OCI-LY7 (cell line): Measurements from ENCODE around the gene TMEM184A. TPM values are rescaled to one million over a fixed set of nuclear protein-coding genes. Genes with fewer than 3 reads are reported as not detected.

ENCODE experiments used
- BruUV-seq: library from RNA; stranded (reverse); fragments of 400-500 nt; replicated peaks from 2 replicates; lab custom pipeline; 2021; lab: Mats Ljungman, UMichigan
- CTCF ChIA-PET: fragments of 300-600 bp; sonication (Branson Sonifier 250); formaldehyde crosslinking; loops from one replicate; lab custom pipeline; 2022; ENCODE audit warnings: antibody characterized with exemption; ENCODE audit not compliant: unreplicated experiment; lab: Charles Lee
- POLR2A ChIA-PET: fragments of 300-600 bp; sonication (Branson Sonifier 250); formaldehyde crosslinking; loops from one replicate; lab custom pipeline; 2022; ENCODE audit warnings: antibody characterized with exemption; lab: Charles Lee
- DNase-seq: peaks from one replicate; pipeline ENCODE4 v3.0.0-alpha.2; 2015; ENCODE audit warnings: low spot score
- H2AFZ ChIP-seq: fragments of 200-600 bp; sonication (generic), shearing (Covaris generic); 2 replicates; pipeline ENCODE4 v1.6.1; 2014; ENCODE audit warnings: mild to moderate bottlenecking, antibody characterized with exemption, low read length, moderate library complexity
- H3K27ac ChIP-seq: fragments of 200-600 bp; sonication (generic); 2 replicates; pipeline ENCODE4 v1.5.1; 2014; ENCODE audit warnings: mixed run types, low read depth, mild to moderate bottlenecking, moderate library complexity, low read length, inconsistent platforms; ENCODE audit not compliant: poor library complexity, severe bottlenecking
- H3K36me3 ChIP-seq: fragments of 200-600 bp; sonication (generic); 2 replicates; pipeline ENCODE4 v1.6.1; 2014; ENCODE audit warnings: mild to moderate bottlenecking, antibody characterized with exemption, low read length, moderate library complexity, mixed read lengths; ENCODE audit not compliant: insufficient read depth
- H3K4me1 ChIP-seq: fragments of 200-600 bp; sonication (generic); 2 replicates; pipeline ENCODE4 v1.5.1; 2014; ENCODE audit warnings: mild to moderate bottlenecking, low read length; ENCODE audit not compliant: insufficient read depth, poor library complexity, severe bottlenecking
- H3K4me2 ChIP-seq: fragments of 200-600 bp; sonication (generic); 2 replicates; pipeline ENCODE4 v1.6.1; 2014; ENCODE audit warnings: mild to moderate bottlenecking, low read length
- H3K4me3 ChIP-seq: fragments of 200-600 bp; sonication (generic); 2 replicates; pipeline ENCODE4 v1.5.1; 2014; ENCODE audit warnings: mild to moderate bottlenecking, low read depth, low read length; ENCODE audit not compliant: poor library complexity, severe bottlenecking
- H3K79me2 ChIP-seq: fragments of 200-600 bp; sonication (generic); 2 replicates; pipeline ENCODE4 v1.6.1; 2016; ENCODE audit warnings: low read depth, mild to moderate bottlenecking, low read length, moderate library complexity, mixed read lengths; ENCODE audit not compliant: insufficient read depth
- H3K9me2 ChIP-seq: fragments of 200-600 bp; sonication (generic); 2 replicates; pipeline ENCODE4 v1.6.1; 2016; ENCODE audit warnings: mild to moderate bottlenecking, low read length, mixed read lengths; ENCODE audit not compliant: insufficient read depth
- H3K9me3 ChIP-seq: fragments of 200-600 bp; sonication (generic); 2 replicates; pipeline ENCODE4 v1.6.1; 2014; ENCODE audit warnings: mild to moderate bottlenecking, mixed run types, low read length, mixed read lengths
- H4K20me1 ChIP-seq: fragments of 200-600 bp; sonication (generic); 2 replicates; pipeline ENCODE4 v1.6.1; 2014; ENCODE audit warnings: mild to moderate bottlenecking, antibody characterized with exemption, low read length, moderate library complexity, mixed read lengths; ENCODE audit not compliant: insufficient read depth
- CTCF ChIP-seq: fragments of 200-600 bp; sonication (generic); conservative IDR thresholded peaks from 2 replicates; pipeline ENCODE4 v1.5.1; 2014; ENCODE audit warnings: mild to moderate bottlenecking, antibody characterized with exemption, low read length, moderate library complexity, mixed read lengths
- EZH2phosphoT487 ChIP-seq: fragments of 200-600 bp; sonication (generic); IDR thresholded peaks from 2 replicates; pipeline ENCODE4 v1.6.1; 2018; ENCODE audit warnings: low read depth, borderline replicate concordance, mild to moderate bottlenecking, mixed run types, antibody characterized with exemption, low read length, moderate library complexity, mixed read lengths
- intact Hi-C: fragments of 100-400 bp; cut with micrococcal nuclease; formaldehyde crosslinking; loops from one replicate; pipeline ENCODE4 v1.10.0; 2022; ENCODE audit not compliant: unreplicated experiment
- total RNA-seq, 2 experiments: library from RNA; depleted of rRNA in 1 of 2; stranded (reverse); fragments of >200 nt in 1 of 2; shearing (Covaris generic) in 1 of 2; gene quantifications; 2 replicates each; pipeline ENCODE4 v1.2.3, GENCODE V29; 2014 to 2022

Gene TMEM184A
- total RNA-seq, 2 experiments from 2014 or later: 0.19 TPM; not detected in 1

GRCh38 chr7:1572111-1572822 is 16.3 kb upstream of the TMEM184A start:
- H4K20me1 ChIP-seq: no peaks in the 10 kb centered on the region
- no peaks in the 10 kb centered on the region for H3K9me3 ChIP-seq
- H3K4me2 ChIP-seq: no peak overlapping the region
- ChIA-PET POLR2A (no interaction called here), CTCF (no interaction called here)
- no peak for DNase-seq
- H3K27ac ChIP-seq: no peak overlapping the region
- no peak overlapping the region for H3K4me3 ChIP-seq
- intact Hi-C loops: loop anchor here (10.0 kb wide), 2 partner anchors 93 to 783 kb away; partner anchors contain the start of gene EIF3B
- BruUV-seq: no TSS peak
- H3K4me1 ChIP-seq: peaks cover 27% of the 10 kb centered on the region
- H3K36me3 ChIP-seq: peaks cover 8% of the 10 kb centered on the region
- H3K79me2 ChIP-seq: peaks cover 17% of the 10 kb centered on the region; the same call in 1 of the 2 replicates
- TF ChIP-seq EZH2phosphoT487: no peak
- TF ChIP-seq CTCF: no peak
- no peak overlapping the region for H2AFZ ChIP-seq
- no peaks in the 10 kb centered on the region for H3K9me2 ChIP-seq

GRCh38 chr7:1569833-1570632 is 14.0 kb upstream of the TMEM184A start, which contains the start of gene PSMG3:
TSS of gene PSMG3 (minus strand) at chr7:1570032. CDS start at chr7:1569339, 693 bp downstream.
- peaks cover 27% of the 10 kb centered on the region for H3K4me1 ChIP-seq
- peak within 1 kb of the TSS; percentile 94 for H3K4me2 ChIP-seq
- peaks cover 17% of the 10 kb centered on the region; the same call in 1 of the 2 replicates for H3K79me2 ChIP-seq
- H3K27ac ChIP-seq: peak within 1 kb of the TSS; percentile 72
- ChIA-PET POLR2A (interaction anchor here (0.6 kb wide), 1 partner anchor 235 kb away, joined by 3 read pairs; no protein-coding TSS in a partner anchor), CTCF (interaction anchor here (0.6 to 0.7 kb wide), 2 partner anchors 44 to 622 kb away, joined by 3 to 7 read pairs; no protein-coding TSS in a partner anchor)
- TF ChIP-seq EZH2phosphoT487 (no peak), CTCF (peak; percentile 56)
- BruUV-seq: no TSS peak
- H3K9me2 ChIP-seq: no peaks in the 10 kb centered on the region
- H4K20me1 ChIP-seq: no peaks in the 10 kb centered on the region
- H2AFZ ChIP-seq: peak within 1 kb of the TSS; percentile 60
- peak within 1 kb of the TSS; percentile 80 for H3K4me3 ChIP-seq
- no peaks in the 10 kb centered on the region for H3K9me3 ChIP-seq
- intact Hi-C loops: loop anchor here (1.0 to 10.0 kb wide), 3 partner anchors 66 to 785 kb away; partner anchors contain the start of genes EIF3B and INTS1
- peak; percentile 94 for DNase-seq
- peaks cover 28% of the 10 kb centered on the region for H3K36me3 ChIP-seq
